IMR-90 (cell line): ENCODE measurements around the gene NTM. TPM values are rescaled to one million over a fixed set of nuclear protein-coding genes. Genes with fewer than 3 reads are reported as not detected.

ENCODE experiments used
- ATAC-seq: fragments of 200-7000 bp; cut with Tn5 transposase; 2 replicates; pipeline ENCODE4 v1.9.1; 2020; ENCODE audit warnings: low read depth, mild to moderate bottlenecking, moderate library complexity
- BruUV-seq: library from RNA; stranded (reverse); fragments of 400-500 nt; replicated peaks from 2 replicates; lab custom pipeline; 2021; lab: Mats Ljungman, UMichigan
- CTCF ChIA-PET: fragments of 300-600 bp; formaldehyde crosslinking; extraction: SDS; loops from one replicate; lab custom pipeline; 2021; ENCODE audit warnings: antibody characterized with exemption; lab: Yijun Ruan, JAX
- POLR2A ChIA-PET: fragments of 300-600 bp; sonication (Branson Sonifier 250); formaldehyde crosslinking; loops from one replicate; lab custom pipeline; 2022; ENCODE audit warnings: antibody characterized with exemption; ENCODE audit not compliant: unreplicated experiment; lab: Charles Lee
- DNase-seq: peaks from one replicate; pipeline ENCODE4 v3.0.0; 2013
- H2AFZ ChIP-seq: replicated peaks from 2 replicates; pipeline ENCODE3; 2013; ENCODE audit warnings: low read length, mild to moderate bottlenecking; ENCODE audit not compliant: poor library complexity
- H2AK5ac ChIP-seq: 2 replicates; pipeline ENCODE4 v1.6.1; 2013; ENCODE audit warnings: low read depth, low read length, inconsistent platforms
- H2AK9ac ChIP-seq: replicated peaks from 2 replicates; pipeline ENCODE3; 2013; ENCODE audit warnings: mild to moderate bottlenecking, low read depth, low read length, moderate library complexity; ENCODE audit not compliant: poor library complexity
- H2BK120ac ChIP-seq: 2 replicates; pipeline ENCODE4 v1.6.1; 2013; ENCODE audit warnings: low read depth, low read length, inconsistent platforms
- H2BK15ac ChIP-seq: 3 replicates; pipeline ENCODE4 v1.6.1; 2013; ENCODE audit warnings: low read depth, low read length, inconsistent platforms
- H2BK20ac ChIP-seq: 2 replicates; pipeline ENCODE4 v1.6.1; 2013; ENCODE audit warnings: low read depth, mild to moderate bottlenecking, inconsistent platforms, low read length, moderate library complexity
- H2BK5ac ChIP-seq: 2 replicates; pipeline ENCODE4 v1.6.1; 2013; ENCODE audit warnings: mild to moderate bottlenecking, low read depth, low read length, inconsistent platforms; ENCODE audit not compliant: poor library complexity, severe bottlenecking
- H3K14ac ChIP-seq: replicated peaks from 2 replicates; pipeline ENCODE4 v1.6.1; 2013; ENCODE audit warnings: low read depth, low read length, inconsistent platforms
- H3K18ac ChIP-seq: 2 replicates; pipeline ENCODE4 v1.6.1; 2013; ENCODE audit warnings: low read depth, low read length, control low read depth
- H3K23ac ChIP-seq: 2 replicates; pipeline ENCODE4 v1.6.1; 2013; ENCODE audit warnings: low read depth, low read length, inconsistent platforms
- H3K27ac ChIP-seq: 2 replicates; pipeline ENCODE4 v1.5.1; 2013; ENCODE audit warnings: mild to moderate bottlenecking, control low read depth, low read length; ENCODE audit not compliant: insufficient read depth
- H3K27me3 ChIP-seq: 2 replicates; pipeline ENCODE4 v1.6.1; 2013; ENCODE audit warnings: low read length; ENCODE audit not compliant: control insufficient read depth, insufficient read depth
- H3K36me3 ChIP-seq: 2 replicates; pipeline ENCODE4 v1.6.1; 2013; ENCODE audit warnings: low read length, mixed read lengths; ENCODE audit not compliant: control insufficient read depth, insufficient read depth
- H3K4ac ChIP-seq: 2 replicates; pipeline ENCODE4 v1.6.1; 2013; ENCODE audit warnings: low read depth, low read length, inconsistent platforms
- H3K4me1 ChIP-seq: 2 replicates; pipeline ENCODE4 v1.6.1; 2013; ENCODE audit warnings: low read length, mixed read lengths; ENCODE audit not compliant: control insufficient read depth, insufficient read depth
- H3K4me2 ChIP-seq: 2 replicates; pipeline ENCODE4 v1.6.1; 2013; ENCODE audit warnings: low read depth, mild to moderate bottlenecking, control low read depth, low read length, moderate library complexity
- H3K4me3 ChIP-seq: 2 replicates; pipeline ENCODE4 v1.5.1; 2013; ENCODE audit warnings: low read depth, mild to moderate bottlenecking, control low read depth, low read length, moderate library complexity; ENCODE audit not compliant: insufficient read depth
- H3K56ac ChIP-seq: 2 replicates; pipeline ENCODE4 v1.6.1; 2013; ENCODE audit warnings: low read length, inconsistent platforms; ENCODE audit not compliant: insufficient read depth; ENCODE audit errors: extremely low read depth
- H3K79me1 ChIP-seq, 2 experiments: 2 replicates each; pipeline ENCODE4 v1.6.1; 2013; ENCODE audit warnings: low read length in 2 of 2, inconsistent platforms in 1 of 2, low read depth in 1 of 2
- H3K9ac ChIP-seq: 2 replicates; pipeline ENCODE4 v1.6.1; 2013; ENCODE audit warnings: low read depth, low read length, control low read depth
- H3K9me1 ChIP-seq: 2 replicates; pipeline ENCODE4 v1.6.1; 2013; ENCODE audit warnings: low read length, inconsistent platforms; ENCODE audit not compliant: insufficient read depth
- H3K9me3 ChIP-seq: 2 replicates; pipeline ENCODE4 v1.6.1; 2013; ENCODE audit warnings: low read length; ENCODE audit not compliant: control insufficient read depth, insufficient read depth
- H4K20me1 ChIP-seq: 2 replicates; pipeline ENCODE4 v1.6.1; 2013; ENCODE audit warnings: low read length, inconsistent platforms; ENCODE audit not compliant: insufficient read depth
- H4K5ac ChIP-seq: 2 replicates; pipeline ENCODE4 v1.6.1; 2013; ENCODE audit warnings: mild to moderate bottlenecking, low read depth, low read length, control low read depth
- H4K8ac ChIP-seq, 2 experiments: 2 replicates each; pipeline ENCODE4 v1.6.1; 2013; ENCODE audit warnings: low read depth in 2 of 2, low read length in 2 of 2, control low read depth in 1 of 2, inconsistent platforms in 1 of 2
- H4K91ac ChIP-seq: 2 replicates; pipeline ENCODE4 v1.6.1; 2013; ENCODE audit warnings: low read depth, low read length, inconsistent platforms; ENCODE audit not compliant: insufficient read depth
- CHD1 ChIP-seq: IDR thresholded peaks from 2 replicates; pipeline ENCODE4 v1.6.1; 2012; ENCODE audit warnings: low read depth, low read length, improper control_type of control experiment
- FOS ChIP-seq: fragments of 150-350 bp; IDR thresholded peaks from 2 replicates; pipeline ENCODE4 v1.6.1; 2016; ENCODE audit warnings: low read depth, low read length
- MXI1 ChIP-seq: IDR thresholded peaks from 2 replicates; pipeline ENCODE4 v1.6.1; 2012; ENCODE audit warnings: low read depth, mild to moderate bottlenecking, low read length, moderate library complexity, borderline replicate concordance
- NFE2L2 ChIP-seq: fragments of 150-350 bp; IDR thresholded peaks from 2 replicates; pipeline ENCODE4 v1.6.1; 2016; ENCODE audit warnings: low read depth, mild to moderate bottlenecking, low read length
- POLR2A ChIP-seq: IDR thresholded peaks from 2 replicates; pipeline ENCODE4 v1.6.1; 2012; ENCODE audit warnings: mild to moderate bottlenecking, low read depth, low read length
- SMC3 ChIP-seq: fragments of 150-350 bp; IDR thresholded peaks from 2 replicates; pipeline ENCODE4 v1.6.1; 2016; ENCODE audit warnings: low read depth, mild to moderate bottlenecking, antibody characterized with exemption, low read length, moderate library complexity
- WGBS, 2 experiments: methylation state at CpG; one replicate each; pipeline versions ENCODE4 v1.1.5 to v1.1.7; 2013; ENCODE audit warnings: missing lambda C conversion rate in 2 of 2; ENCODE audit not compliant: insufficient read length in 1 of 2; ENCODE audit errors: extremely low coverage in 2 of 2; 5-methylcytosine and 5-hydroxymethylcytosine counted together
- dilution Hi-C: fragments of 300-500 bp; cut with HindIII; formaldehyde crosslinking; loops from one replicate; pipeline ENCODE4 v1.14.3; 2018; ENCODE audit warnings: low sequenced_read_pairs; ENCODE audit not compliant: unreplicated experiment
- in situ Hi-C: fragments of 300-500 bp; cut with MboI; formaldehyde crosslinking; loops from 3 replicates; pipeline ENCODE4 v1.14.3; 2019; ENCODE audit warnings: low sequenced_read_pairs, inconsistent platforms, mixed read lengths
- intact Hi-C: fragments of 100-400 bp; cut with micrococcal nuclease; formaldehyde crosslinking; loops from 2 replicates; pipeline ENCODE4 v1.10.0; 2022
- polyA plus RNA-seq, 3 experiments: library from polyadenylated mRNA; depleted of rRNA; stranded (reverse); fragments of >200 nt; gene quantifications; 2 replicates each; pipeline ENCODE4 v1.2.3, GENCODE V29; 2012; ENCODE audit warnings: low replicate concordance in 1 of 3
- total RNA-seq: library from RNA; depleted of rRNA; stranded (reverse); fragments of >200 nt; gene quantifications from 2 replicates; pipeline ENCODE4 v1.2.3, GENCODE V29; 2012
- TF ChIP-seq, protein P1 (sequence below): fragments of 150-350 bp; IDR thresholded peaks from 2 replicates; pipeline ENCODE4 v1.6.1; 2016; ENCODE audit warnings: low read depth, mild to moderate bottlenecking, low read length, moderate library complexity, borderline replicate concordance
- TF ChIP-seq, protein P2 (sequence below): fragments of 150-350 bp; IDR thresholded peaks from 2 replicates; pipeline ENCODE4 v1.6.1; 2017; ENCODE audit warnings: mild to moderate bottlenecking, antibody characterized with exemption, low read length, low read depth

NTM gene
- total and polyA plus RNA-seq, 2 of the 4 experiments (the other 2 are of a cell fraction), result 19.5 to 25.5 TPM

DNA sequence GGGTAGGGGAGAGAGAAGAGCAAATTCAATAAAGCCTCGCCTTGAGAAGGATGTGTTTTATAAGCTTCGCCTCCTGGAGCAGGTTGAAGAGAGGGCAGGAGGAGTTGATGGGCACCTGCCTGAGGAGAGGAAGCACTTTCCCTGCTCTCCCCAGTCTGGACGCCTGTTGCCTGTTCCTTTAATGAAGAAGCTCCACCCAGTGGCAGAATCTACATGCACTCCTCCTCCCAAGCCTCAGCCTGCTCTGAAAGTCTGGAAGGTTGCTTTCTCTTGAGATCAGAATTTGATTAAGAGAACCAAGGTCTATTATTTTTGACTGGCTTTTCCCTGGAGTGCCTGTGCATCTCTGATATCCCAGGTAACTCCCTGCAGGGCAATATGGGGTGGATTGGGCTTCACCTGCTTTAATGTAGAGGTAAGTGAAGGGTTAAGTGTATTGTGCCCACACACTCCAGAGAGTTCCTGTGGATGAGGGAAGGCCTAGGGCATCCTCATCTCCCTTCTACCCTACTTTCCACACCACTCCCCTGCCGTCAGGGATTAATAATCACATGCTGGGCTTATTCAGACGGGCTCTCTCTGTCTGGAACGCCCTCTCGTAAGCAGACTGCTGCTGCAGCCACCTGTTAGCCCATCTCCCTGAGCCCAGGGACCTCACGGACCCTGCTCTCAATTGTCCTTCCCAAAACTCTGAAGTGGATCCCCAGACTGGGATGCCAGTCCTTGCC, 22.3 kb downstream of the NTM start:
- no peak overlapping the region for H3K4me3 ChIP-seq
- H3K27ac ChIP-seq, result no peak overlapping the region
- no peak overlapping the region for H3K9ac ChIP-seq
- H2BK5ac ChIP-seq, result no peak overlapping the region
- no peak overlapping the region for H4K91ac ChIP-seq
- no peak overlapping the region for H3K18ac ChIP-seq
- H3K36me3 ChIP-seq, result no peaks in the 10 kb centered on the region
- H2BK20ac ChIP-seq, result no peak overlapping the region
- H4K5ac ChIP-seq, result no peak overlapping the region
- ChIA-PET CTCF (no interaction called here), POLR2A (no interaction called here)
- in situ Hi-C loops, result no loop called here
- no peak overlapping the region for H2BK120ac ChIP-seq
- no peak overlapping the region for H3K23ac ChIP-seq
- DNase-seq, result no peak
- 34% methylated on average over 4 of the region's 8 CpGs; no CpG with 5 or more reads in 1 of the 2 experiments for WGBS, 2 experiments
- no peak overlapping the region for H2AK5ac ChIP-seq
- H3K4me2 ChIP-seq, result no peak overlapping the region
- no peak overlapping the region for H3K4ac ChIP-seq
- no TSS peak for BruUV-seq
- H2BK15ac ChIP-seq, result no peak overlapping the region
- H3K4me1 ChIP-seq, result no peaks in the 10 kb centered on the region
- H3K9me3 ChIP-seq, result no peaks in the 10 kb centered on the region
- dilution Hi-C loops, result no loop called here
- intact Hi-C loops, result loop anchor here (10.0 kb wide), 1 partner anchor 328 kb away; no protein-coding TSS in a partner anchor
- H4K8ac ChIP-seq, result no peak overlapping the region
- no peak overlapping the region for H2AK9ac ChIP-seq
- H2AFZ ChIP-seq, result no peak overlapping the region
- H3K56ac ChIP-seq, result no peak overlapping the region
- no peaks in the 10 kb centered on the region for H3K27me3 ChIP-seq
- TF ChIP-seq, protein P1, sequence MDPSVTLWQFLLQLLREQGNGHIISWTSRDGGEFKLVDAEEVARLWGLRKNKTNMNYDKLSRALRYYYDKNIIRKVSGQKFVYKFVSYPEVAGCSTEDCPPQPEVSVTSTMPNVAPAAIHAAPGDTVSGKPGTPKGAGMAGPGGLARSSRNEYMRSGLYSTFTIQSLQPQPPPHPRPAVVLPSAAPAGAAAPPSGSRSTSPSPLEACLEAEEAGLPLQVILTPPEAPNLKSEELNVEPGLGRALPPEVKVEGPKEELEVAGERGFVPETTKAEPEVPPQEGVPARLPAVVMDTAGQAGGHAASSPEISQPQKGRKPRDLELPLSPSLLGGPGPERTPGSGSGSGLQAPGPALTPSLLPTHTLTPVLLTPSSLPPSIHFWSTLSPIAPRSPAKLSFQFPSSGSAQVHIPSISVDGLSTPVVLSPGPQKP, result no peak
- TF ChIP-seq MXI1, result no peak
- TF ChIP-seq, protein P2, sequence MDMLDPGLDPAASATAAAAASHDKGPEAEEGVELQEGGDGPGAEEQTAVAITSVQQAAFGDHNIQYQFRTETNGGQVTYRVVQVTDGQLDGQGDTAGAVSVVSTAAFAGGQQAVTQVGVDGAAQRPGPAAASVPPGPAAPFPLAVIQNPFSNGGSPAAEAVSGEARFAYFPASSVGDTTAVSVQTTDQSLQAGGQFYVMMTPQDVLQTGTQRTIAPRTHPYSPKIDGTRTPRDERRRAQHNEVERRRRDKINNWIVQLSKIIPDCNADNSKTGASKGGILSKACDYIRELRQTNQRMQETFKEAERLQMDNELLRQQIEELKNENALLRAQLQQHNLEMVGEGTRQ, result no peak
- no peak for TF ChIP-seq NFE2L2
- no peak for TF ChIP-seq CHD1
- TF ChIP-seq POLR2A, result no peak
- TF ChIP-seq SMC3, result no peak
- no peak for TF ChIP-seq FOS
- H3K14ac ChIP-seq, result no peak overlapping the region
- H3K9me1 ChIP-seq, result no peaks in the 10 kb centered on the region
- no peaks in the 10 kb centered on the region for H3K79me1 ChIP-seq
- ATAC-seq, result peak; percentile 32; the same call in 1 of the 2 replicates
- no peaks in the 10 kb centered on the region for H4K20me1 ChIP-seq
